ENCODE data around the gene GEN1.

The GEN1 gene

DNA sequence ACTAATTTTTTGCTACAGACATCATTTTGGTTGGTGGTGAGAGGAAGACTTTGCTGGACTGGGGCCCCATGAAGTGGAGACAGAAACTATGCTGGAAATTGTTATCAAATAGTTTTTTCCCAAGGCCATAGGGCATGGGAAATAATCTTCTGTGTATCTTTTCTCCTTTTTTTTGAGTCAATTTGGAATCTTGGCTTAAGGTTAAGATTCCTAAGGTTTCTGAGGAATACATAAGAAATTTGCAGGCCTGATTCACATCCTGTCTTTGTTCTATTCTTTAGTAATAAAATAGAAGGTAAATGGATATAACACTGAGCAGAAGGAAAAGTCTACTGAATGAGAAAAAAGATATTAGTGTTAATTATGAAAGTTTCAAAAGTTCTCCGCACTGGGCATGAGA lies 16.9 kb upstream of the GEN1 start:
- no peak overlapping the region for H3K4me3 ChIP-seq (ENCODE audit: low read depth, low read length)
- TF ChIP-seq, protein P1, sequence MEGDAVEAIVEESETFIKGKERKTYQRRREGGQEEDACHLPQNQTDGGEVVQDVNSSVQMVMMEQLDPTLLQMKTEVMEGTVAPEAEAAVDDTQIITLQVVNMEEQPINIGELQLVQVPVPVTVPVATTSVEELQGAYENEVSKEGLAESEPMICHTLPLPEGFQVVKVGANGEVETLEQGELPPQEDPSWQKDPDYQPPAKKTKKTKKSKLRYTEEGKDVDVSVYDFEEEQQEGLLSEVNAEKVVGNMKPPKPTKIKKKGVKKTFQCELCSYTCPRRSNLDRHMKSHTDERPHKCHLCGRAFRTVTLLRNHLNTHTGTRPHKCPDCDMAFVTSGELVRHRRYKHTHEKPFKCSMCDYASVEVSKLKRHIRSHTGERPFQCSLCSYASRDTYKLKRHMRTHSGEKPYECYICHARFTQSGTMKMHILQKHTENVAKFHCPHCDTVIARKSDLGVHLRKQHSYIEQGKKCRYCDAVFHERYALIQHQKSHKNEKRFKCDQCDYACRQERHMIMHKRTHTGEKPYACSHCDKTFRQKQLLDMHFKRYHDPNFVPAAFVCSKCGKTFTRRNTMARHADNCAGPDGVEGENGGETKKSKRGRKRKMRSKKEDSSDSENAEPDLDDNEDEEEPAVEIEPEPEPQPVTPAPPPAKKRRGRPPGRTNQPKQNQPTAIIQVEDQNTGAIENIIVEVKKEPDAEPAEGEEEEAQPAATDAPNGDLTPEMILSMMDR (IDR thresholded peaks at IDR 0.05; ENCODE audit: control insufficient read depth, extremely low read depth, insufficient read depth): no peak
- no peak for DNase-seq (ENCODE audit: low read depth)

DNA sequence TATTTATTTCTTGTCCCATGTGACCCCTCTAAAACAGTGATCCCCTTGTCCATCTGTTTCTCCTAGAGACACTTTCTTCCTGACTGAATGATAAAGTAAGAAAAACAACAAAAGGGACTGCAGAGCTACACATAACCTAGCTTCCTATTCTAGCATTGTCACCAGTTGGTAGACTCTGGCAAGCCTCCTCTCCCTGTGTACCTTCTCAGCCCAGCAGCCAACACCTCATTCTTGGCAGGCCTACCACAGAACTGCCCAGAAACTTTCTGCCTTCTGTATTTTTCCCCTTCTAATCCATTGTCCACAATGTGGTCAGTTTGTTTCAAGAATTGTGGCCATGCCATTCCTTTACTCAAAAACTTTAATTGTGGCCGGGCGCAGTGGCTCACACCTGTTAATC lies 13.7 kb upstream of the GEN1 start:
- no peak overlapping the region for H3K4me3 ChIP-seq (ENCODE audit: low read depth, low read length)
- TF ChIP-seq, protein P1 (IDR thresholded peaks at IDR 0.05; ENCODE audit: control insufficient read depth, extremely low read depth, insufficient read depth): no peak
- DNase-seq (ENCODE audit: low read depth): no peak

DNA sequence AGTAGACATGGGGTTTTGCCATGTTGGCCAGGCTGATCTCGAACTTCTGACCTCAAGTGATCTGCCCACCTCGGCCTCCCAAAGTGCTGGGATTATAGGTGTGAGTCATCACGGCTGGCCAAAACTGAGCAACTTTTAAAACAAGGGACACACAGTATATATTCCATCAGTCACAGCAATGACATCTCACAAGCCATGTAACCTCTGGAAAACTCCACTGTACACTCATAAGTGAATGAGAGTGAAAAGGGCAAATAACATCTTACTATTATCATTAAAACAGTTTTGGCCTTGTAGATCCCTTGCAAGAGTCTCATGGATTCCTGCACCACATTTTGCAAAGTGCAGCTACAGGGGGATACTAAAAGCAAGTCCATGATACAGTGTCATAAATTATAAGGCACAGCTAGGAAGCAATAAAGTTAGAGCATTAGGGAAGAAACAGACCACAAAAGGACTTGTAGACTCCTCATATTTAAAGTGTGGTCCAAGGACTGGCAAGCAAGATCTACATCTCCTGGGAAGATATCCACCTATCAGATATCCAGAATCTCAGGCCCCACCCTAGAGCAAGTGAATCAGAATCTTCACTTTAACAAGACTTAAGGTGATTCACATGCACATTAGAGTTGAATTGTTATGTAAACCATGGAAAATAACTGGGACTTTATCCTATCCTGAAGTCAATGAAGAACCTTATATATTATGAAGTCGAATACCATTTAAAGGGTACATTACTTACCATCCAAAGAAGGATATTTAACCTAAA lies 6.1 kb upstream of the GEN1 start:
- DNase-seq (ENCODE audit: low read depth): no peak
- no peak overlapping the region for H3K4me3 ChIP-seq (ENCODE audit: low read depth, low read length)
- TF ChIP-seq, protein P1 (IDR thresholded peaks at IDR 0.05; ENCODE audit: control insufficient read depth, extremely low read depth, insufficient read depth): no peak

DNA sequence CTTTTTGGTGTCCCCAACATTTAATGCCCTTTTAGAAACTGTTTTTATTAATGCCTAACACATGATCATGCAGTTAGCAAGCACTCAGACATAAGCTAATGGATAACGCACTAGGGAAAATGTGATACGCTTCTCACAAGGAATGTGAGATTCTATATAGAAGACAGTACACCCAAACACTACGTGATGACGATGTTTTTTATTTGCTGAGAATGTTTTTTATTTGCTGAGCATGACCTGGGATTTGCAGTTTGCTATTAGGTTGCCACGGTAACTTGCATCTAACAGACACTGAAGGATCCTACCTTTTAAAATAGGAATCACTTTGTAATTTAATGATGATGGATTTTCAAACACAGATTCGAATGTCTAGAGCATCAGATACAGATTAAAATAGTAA lies 5.2 kb upstream of the GEN1 start:
- TF ChIP-seq, protein P1 (IDR thresholded peaks at IDR 0.05; ENCODE audit: control insufficient read depth, extremely low read depth, insufficient read depth): no peak
- no peak overlapping the region for H3K4me3 ChIP-seq (ENCODE audit: low read depth, low read length)
- DNase-seq (ENCODE audit: low read depth): no peak

DNA sequence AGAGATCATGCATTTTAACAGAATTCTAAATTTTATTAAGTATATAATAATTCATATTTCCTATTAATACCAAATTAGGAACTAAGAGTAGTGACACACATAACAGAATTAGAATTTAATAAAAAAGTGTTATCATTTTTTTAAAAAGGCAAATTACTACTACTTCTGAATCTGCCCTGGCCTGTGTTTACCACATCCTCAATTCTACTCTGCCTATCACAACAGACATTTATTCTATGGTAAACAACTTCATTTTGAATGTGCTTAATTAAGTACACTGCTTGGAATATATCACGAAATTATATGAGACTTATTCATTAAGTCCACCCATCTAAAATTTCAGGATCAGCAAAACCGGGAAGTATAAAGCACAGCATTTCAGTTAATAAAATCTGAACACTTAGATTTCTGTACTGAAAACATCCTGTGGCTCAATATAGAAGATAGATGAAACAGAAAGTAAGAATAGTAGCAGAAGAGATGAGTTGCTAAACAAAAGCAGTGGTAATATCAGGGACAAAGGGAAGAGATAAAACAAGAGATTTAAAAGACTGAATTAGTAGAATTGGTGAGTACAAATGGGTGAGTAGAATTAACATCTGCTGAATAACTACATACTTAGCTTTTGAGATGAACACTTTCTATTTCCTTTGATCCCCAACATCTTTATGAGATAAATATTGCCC lies 4.0 kb upstream of the GEN1 start:
- no peak for DNase-seq (ENCODE audit: low read depth)
- TF ChIP-seq, protein P1 (IDR thresholded peaks at IDR 0.05; ENCODE audit: control insufficient read depth, extremely low read depth, insufficient read depth): no peak
- no peak overlapping the region for H3K4me3 ChIP-seq (ENCODE audit: low read depth, low read length)

DNA sequence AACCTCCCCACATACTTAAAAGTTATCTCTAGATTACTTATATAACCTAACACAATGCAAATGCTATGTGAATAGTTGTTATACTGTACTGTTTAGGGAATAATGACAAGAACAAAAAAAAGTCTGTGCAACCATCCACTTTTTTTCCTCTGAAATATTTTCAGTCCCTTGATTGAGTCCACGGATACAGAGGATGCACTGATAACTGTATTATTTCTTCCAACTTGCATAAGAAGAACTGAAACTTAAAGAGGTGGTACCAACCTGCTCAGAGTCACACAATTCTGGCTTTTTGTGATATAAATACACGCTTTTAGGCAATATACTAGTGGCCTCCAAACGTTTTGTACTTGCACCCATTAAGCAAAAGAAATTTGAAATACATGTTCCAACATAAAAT lies 1.7 kb upstream of the GEN1 start:
- TF ChIP-seq, protein P1 (IDR thresholded peaks at IDR 0.05; ENCODE audit: control insufficient read depth, extremely low read depth, insufficient read depth): no peak

More for the DNA sequence above, 1.7 kb upstream of the GEN1 start:
- H3K4me3 ChIP-seq (ENCODE audit: low read depth, low read length): no peak overlapping the region
- no peak for DNase-seq (ENCODE audit: low read depth)

Measured in LNCaP clone FGC (cell line).